NCI-H226 (cell line): ENCODE results near the gene SLC4A7.
A peak's percentile ranks its signal among the peaks of the same experiment; 100 is the strongest.
"Not testable (repeated sequence)": the region's sequence is repeated elsewhere in the genome, so short reads cannot be mapped to it uniquely, and the experiment has no call there.

ENCODE experiments used
- DNase-seq: peaks from one replicate; pipeline ENCODE4 v3.0.0-alpha.2; 2015

The SLC4A7 gene

GRCh38 chr3:27486336-27486735 is 2.2 kb upstream of the SLC4A7 start:
- no peak for DNase-seq

DNA sequence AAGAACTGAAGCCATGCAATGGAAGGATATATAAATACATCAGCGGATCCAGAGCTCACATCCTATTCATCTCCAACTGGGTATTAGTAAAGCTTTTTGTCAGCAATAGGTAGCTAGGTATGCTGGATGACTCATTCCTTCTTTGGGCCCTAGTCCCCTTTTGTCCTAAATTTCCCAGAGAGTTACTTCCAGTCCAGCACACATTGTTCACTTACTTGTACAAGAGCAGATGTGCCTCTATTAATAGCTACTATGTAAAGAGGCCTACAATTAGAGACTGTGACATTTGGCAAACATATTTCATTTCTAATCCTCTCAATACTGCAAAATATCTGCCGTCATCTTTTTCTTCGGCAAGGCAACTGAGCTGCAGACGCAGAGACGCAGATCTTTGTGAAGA is 1.7 kb upstream of the SLC4A7 start:
- DNase-seq, result no peak

GRCh38 chr3:27483117-27484014 is 818 bp downstream of the SLC4A7 start:
- peak; percentile 53 for DNase-seq

DNA sequence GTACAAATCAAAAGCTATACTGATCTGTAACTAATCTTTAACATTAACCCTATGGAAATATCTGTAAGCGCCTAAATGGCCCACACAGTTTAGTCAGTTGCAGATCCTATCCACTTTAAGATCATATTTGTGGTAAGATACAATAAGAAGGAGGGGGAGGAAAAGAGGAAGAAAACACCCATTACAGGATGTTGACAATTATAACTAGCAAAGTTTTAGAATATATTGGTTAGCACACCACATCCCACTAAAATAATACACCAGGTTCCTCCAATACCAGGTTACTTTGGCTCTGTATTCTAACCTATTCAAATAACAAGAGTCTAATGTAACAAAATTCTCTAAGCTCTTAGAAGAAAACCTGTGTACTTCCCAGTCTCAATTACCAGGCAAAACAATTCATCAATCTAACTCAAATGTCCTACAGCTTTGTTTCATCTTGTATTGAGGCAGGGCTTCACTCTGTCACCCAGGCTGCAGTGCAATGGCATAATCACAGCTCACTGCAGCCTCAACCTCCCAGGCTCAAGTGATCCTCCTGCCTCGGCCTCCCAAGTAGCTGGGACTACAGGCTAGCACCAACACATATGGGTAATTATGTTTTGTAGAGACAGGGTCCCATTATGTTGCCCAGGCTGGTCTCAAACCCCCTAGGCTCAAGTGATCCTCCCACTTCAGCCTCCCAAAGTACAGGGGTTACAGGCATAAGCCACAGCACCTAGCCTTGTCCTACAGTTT is 4.2 kb downstream of the SLC4A7 start:
- no peak for DNase-seq

- DNase-seq, result no peak
Observed at GRCh38 chr3:27471923-27472550, 12.1 kb downstream of the SLC4A7 start.

- no peak for DNase-seq
Observed at GRCh38 chr3:27468283-27468886, 15.8 kb downstream of the SLC4A7 start.

DNA sequence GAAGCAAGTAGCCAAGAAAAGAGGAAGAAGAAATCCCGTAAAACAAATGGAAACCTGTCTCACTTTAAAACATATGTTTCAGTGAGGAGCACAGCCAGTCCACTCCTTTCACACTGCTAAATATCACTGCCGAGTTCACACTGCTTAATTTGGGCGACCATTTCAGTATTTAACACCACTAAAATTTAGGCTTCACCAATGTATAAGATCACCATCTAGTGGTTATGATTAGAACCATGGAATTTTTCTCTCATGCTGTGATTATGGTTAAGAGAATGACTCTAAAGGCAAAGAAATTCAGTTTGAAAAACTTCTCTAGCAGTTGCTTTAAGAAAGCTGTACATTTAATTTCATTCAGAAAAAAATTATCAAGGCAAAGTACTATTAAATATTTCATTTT is 16.6 kb downstream of the SLC4A7 start:
- DNase-seq, result peak; percentile 34

GRCh38 chr3:27464646-27465045 is 19.5 kb downstream of the SLC4A7 start:
- DNase-seq, result no peak

- DNase-seq, result no peak
Observed at GRCh38 chr3:27462228-27462627, 22.0 kb downstream of the SLC4A7 start.

- DNase-seq, result no peak
Observed at GRCh38 chr3:27458929-27459328, 25.3 kb downstream of the SLC4A7 start.

GRCh38 chr3:27456554-27456953 is 27.6 kb downstream of the SLC4A7 start:
- DNase-seq, result peak; percentile 35

DNA sequence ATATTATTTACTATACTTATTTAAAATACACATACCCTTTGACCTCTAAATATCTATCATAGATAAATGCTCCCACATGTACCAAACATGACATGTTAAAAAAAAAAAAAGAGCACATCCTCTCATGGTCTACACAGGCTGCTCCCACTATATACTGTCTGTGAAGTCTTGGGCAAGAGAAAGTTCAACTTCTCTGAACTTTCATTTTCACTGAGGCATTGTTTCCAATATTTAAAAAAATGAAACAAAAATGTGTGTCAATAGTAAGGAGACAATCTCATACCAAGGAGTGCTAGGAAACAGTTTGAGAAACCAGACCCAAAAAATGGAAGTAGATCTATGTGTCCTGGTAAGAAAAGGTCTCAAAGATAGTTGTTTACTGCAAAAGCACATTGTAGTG is 29.3 kb downstream of the SLC4A7 start:
- DNase-seq, result no peak

DNA sequence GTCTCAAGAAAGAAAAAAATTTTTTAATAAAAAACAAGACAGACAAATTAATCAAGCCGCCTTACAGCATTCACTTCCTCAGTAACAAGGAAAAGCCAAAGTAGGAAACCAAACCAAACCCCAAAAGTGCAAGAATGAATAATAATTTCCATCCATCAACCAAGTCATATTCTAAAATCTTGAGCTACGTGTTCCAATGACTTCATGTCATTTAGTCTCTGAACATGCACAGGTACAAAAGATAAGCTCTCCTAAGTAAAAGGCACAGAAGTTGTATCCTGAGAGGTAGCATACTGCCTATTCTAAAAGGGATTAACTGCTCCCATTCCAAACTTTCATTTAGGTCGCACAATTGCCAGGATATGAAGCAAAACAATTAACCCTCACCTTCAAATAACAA is 29.7 kb downstream of the SLC4A7 start:
- no peak for DNase-seq

DNA sequence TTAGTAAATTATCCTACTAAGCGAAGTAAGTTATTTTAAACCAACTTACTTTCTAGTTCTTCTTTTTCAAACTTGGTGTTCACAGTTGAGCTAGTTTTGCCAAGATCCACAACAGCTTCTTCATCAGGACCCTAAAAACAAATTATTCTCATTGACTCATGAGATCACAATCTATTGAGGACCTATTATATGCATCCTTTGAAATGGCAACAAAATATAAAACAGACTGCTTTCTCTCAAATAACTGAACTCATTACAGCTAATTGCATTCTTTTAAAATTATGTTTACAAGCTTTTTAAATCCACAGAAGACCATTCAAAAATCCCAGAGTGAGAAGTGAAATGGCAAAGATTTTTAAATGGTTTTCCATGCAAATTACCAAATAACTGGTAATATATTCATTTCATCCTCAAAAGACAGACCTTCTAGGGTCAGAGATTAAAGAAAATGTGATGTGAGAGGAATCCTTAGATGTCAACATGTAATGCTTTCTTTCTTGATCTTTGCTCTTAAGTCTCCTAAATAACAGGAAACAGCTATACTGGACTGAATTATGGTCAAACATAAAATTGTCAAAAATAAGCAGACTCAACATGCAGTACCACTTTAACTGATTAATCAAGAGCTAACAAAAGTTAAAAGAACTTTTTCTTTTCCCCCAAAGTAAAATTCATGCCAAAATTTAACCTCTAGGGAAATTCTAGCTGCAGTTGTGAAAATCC is 31.7 kb downstream of the SLC4A7 start:
- DNase-seq, result no peak

DNA sequence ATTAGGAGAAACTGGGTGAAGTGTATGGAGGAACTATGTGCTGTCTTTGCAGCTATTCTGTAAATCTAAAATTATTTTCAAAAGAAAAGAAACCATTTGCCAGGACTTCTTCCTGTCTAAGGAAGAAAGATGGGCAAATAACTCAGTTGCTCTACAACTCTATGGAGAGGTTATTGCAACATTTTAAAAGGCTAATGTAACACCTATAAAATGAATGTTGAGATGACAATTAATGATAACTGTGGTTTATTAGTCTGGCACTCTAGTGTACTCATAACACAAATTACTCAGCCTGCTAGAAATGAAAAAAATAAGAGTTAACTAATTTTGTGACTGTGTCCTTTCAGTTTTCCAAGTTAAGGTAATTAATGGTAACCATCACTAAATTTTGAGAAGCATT is 32.3 kb downstream of the SLC4A7 start:
- no peak for DNase-seq

- no peak for DNase-seq
Observed at GRCh38 chr3:27451251-27451650, 32.9 kb downstream of the SLC4A7 start.

GRCh38 chr3:27449530-27450150 is 34.5 kb downstream of the SLC4A7 start:
- no peak for DNase-seq

GRCh38 chr3:27442995-27443394 is 41.2 kb downstream of the SLC4A7 start:
- DNase-seq, result not testable (repeated sequence)

GRCh38 chr3:27438352-27438751 is 45.8 kb downstream of the SLC4A7 start:
- DNase-seq, result not testable (repeated sequence)

GRCh38 chr3:27431116-27431515 is 53.1 kb downstream of the SLC4A7 start:
- DNase-seq, result peak; percentile 99

GRCh38 chr3:27429909-27430308 is 54.3 kb downstream of the SLC4A7 start:
- no peak for DNase-seq

GRCh38 chr3:27428446-27428845 is 55.7 kb downstream of the SLC4A7 start:
- no peak for DNase-seq
